IMR-90 (cell line): ENCODE measurements around the gene USP28. TPM values are rescaled to one million over a fixed set of nuclear protein-coding genes. Genes with fewer than 3 reads are reported as not detected.

Experiments
- ATAC-seq: fragments of 200-7000 bp; cut with Tn5 transposase; 2 replicates; pipeline ENCODE4 v1.9.1; 2020; ENCODE audit warnings: low read depth, mild to moderate bottlenecking, moderate library complexity
- BruUV-seq: library from RNA; stranded (reverse); fragments of 400-500 nt; replicated peaks from 2 replicates; lab custom pipeline; 2021; lab: Mats Ljungman, UMichigan
- CTCF ChIA-PET: fragments of 300-600 bp; formaldehyde crosslinking; extraction: SDS; loops from one replicate; lab custom pipeline; 2021; ENCODE audit warnings: antibody characterized with exemption; lab: Yijun Ruan, JAX
- POLR2A ChIA-PET: fragments of 300-600 bp; sonication (Branson Sonifier 250); formaldehyde crosslinking; loops from one replicate; lab custom pipeline; 2022; ENCODE audit warnings: antibody characterized with exemption; ENCODE audit not compliant: unreplicated experiment; lab: Charles Lee
- DNase-seq: peaks from one replicate; pipeline ENCODE4 v3.0.0; 2013
- H2AFZ ChIP-seq: replicated peaks from 2 replicates; pipeline ENCODE3; 2013; ENCODE audit warnings: low read length, mild to moderate bottlenecking; ENCODE audit not compliant: poor library complexity
- H2AK5ac ChIP-seq: 2 replicates; pipeline ENCODE4 v1.6.1; 2013; ENCODE audit warnings: low read depth, low read length, inconsistent platforms
- H2AK9ac ChIP-seq: replicated peaks from 2 replicates; pipeline ENCODE3; 2013; ENCODE audit warnings: mild to moderate bottlenecking, low read depth, low read length, moderate library complexity; ENCODE audit not compliant: poor library complexity
- H2BK120ac ChIP-seq: 2 replicates; pipeline ENCODE4 v1.6.1; 2013; ENCODE audit warnings: low read depth, low read length, inconsistent platforms
- H2BK15ac ChIP-seq: 3 replicates; pipeline ENCODE4 v1.6.1; 2013; ENCODE audit warnings: low read depth, low read length, inconsistent platforms
- H2BK20ac ChIP-seq: 2 replicates; pipeline ENCODE4 v1.6.1; 2013; ENCODE audit warnings: low read depth, mild to moderate bottlenecking, inconsistent platforms, low read length, moderate library complexity
- H2BK5ac ChIP-seq: 2 replicates; pipeline ENCODE4 v1.6.1; 2013; ENCODE audit warnings: mild to moderate bottlenecking, low read depth, low read length, inconsistent platforms; ENCODE audit not compliant: poor library complexity, severe bottlenecking
- H3K14ac ChIP-seq: replicated peaks from 2 replicates; pipeline ENCODE4 v1.6.1; 2013; ENCODE audit warnings: low read depth, low read length, inconsistent platforms
- H3K18ac ChIP-seq: 2 replicates; pipeline ENCODE4 v1.6.1; 2013; ENCODE audit warnings: low read depth, low read length, control low read depth
- H3K23ac ChIP-seq: 2 replicates; pipeline ENCODE4 v1.6.1; 2013; ENCODE audit warnings: low read depth, low read length, inconsistent platforms
- H3K27ac ChIP-seq: 2 replicates; pipeline ENCODE4 v1.5.1; 2013; ENCODE audit warnings: mild to moderate bottlenecking, control low read depth, low read length; ENCODE audit not compliant: insufficient read depth
- H3K27me3 ChIP-seq: 2 replicates; pipeline ENCODE4 v1.6.1; 2013; ENCODE audit warnings: low read length; ENCODE audit not compliant: control insufficient read depth, insufficient read depth
- H3K36me3 ChIP-seq: 2 replicates; pipeline ENCODE4 v1.6.1; 2013; ENCODE audit warnings: low read length, mixed read lengths; ENCODE audit not compliant: control insufficient read depth, insufficient read depth
- H3K4ac ChIP-seq: 2 replicates; pipeline ENCODE4 v1.6.1; 2013; ENCODE audit warnings: low read depth, low read length, inconsistent platforms
- H3K4me1 ChIP-seq: 2 replicates; pipeline ENCODE4 v1.6.1; 2013; ENCODE audit warnings: low read length, mixed read lengths; ENCODE audit not compliant: control insufficient read depth, insufficient read depth
- H3K4me2 ChIP-seq: 2 replicates; pipeline ENCODE4 v1.6.1; 2013; ENCODE audit warnings: low read depth, mild to moderate bottlenecking, control low read depth, low read length, moderate library complexity
- H3K4me3 ChIP-seq: 2 replicates; pipeline ENCODE4 v1.5.1; 2013; ENCODE audit warnings: low read depth, mild to moderate bottlenecking, control low read depth, low read length, moderate library complexity; ENCODE audit not compliant: insufficient read depth
- H3K56ac ChIP-seq: 2 replicates; pipeline ENCODE4 v1.6.1; 2013; ENCODE audit warnings: low read length, inconsistent platforms; ENCODE audit not compliant: insufficient read depth; ENCODE audit errors: extremely low read depth
- H3K79me1 ChIP-seq, 2 experiments: 2 replicates each; pipeline ENCODE4 v1.6.1; 2013; ENCODE audit warnings: low read length in 2 of 2, inconsistent platforms in 1 of 2, low read depth in 1 of 2
- H3K9ac ChIP-seq: 2 replicates; pipeline ENCODE4 v1.6.1; 2013; ENCODE audit warnings: low read depth, low read length, control low read depth
- H3K9me1 ChIP-seq: 2 replicates; pipeline ENCODE4 v1.6.1; 2013; ENCODE audit warnings: low read length, inconsistent platforms; ENCODE audit not compliant: insufficient read depth
- H3K9me3 ChIP-seq: 2 replicates; pipeline ENCODE4 v1.6.1; 2013; ENCODE audit warnings: low read length; ENCODE audit not compliant: control insufficient read depth, insufficient read depth
- H4K20me1 ChIP-seq: 2 replicates; pipeline ENCODE4 v1.6.1; 2013; ENCODE audit warnings: low read length, inconsistent platforms; ENCODE audit not compliant: insufficient read depth
- H4K5ac ChIP-seq: 2 replicates; pipeline ENCODE4 v1.6.1; 2013; ENCODE audit warnings: mild to moderate bottlenecking, low read depth, low read length, control low read depth
- H4K8ac ChIP-seq, 2 experiments: 2 replicates each; pipeline ENCODE4 v1.6.1; 2013; ENCODE audit warnings: low read depth in 2 of 2, low read length in 2 of 2, control low read depth in 1 of 2, inconsistent platforms in 1 of 2
- H4K91ac ChIP-seq: 2 replicates; pipeline ENCODE4 v1.6.1; 2013; ENCODE audit warnings: low read depth, low read length, inconsistent platforms; ENCODE audit not compliant: insufficient read depth
- CEBPB ChIP-seq: IDR thresholded peaks from 2 replicates; pipeline ENCODE4 v1.6.1; 2012; ENCODE audit warnings: low read depth, low read length, improper control_type of control experiment
- CHD1 ChIP-seq: IDR thresholded peaks from 2 replicates; pipeline ENCODE4 v1.6.1; 2012; ENCODE audit warnings: low read depth, low read length, improper control_type of control experiment
- MXI1 ChIP-seq: IDR thresholded peaks from 2 replicates; pipeline ENCODE4 v1.6.1; 2012; ENCODE audit warnings: low read depth, mild to moderate bottlenecking, low read length, moderate library complexity, borderline replicate concordance
- NFE2L2 ChIP-seq: fragments of 150-350 bp; IDR thresholded peaks from 2 replicates; pipeline ENCODE4 v1.6.1; 2016; ENCODE audit warnings: low read depth, mild to moderate bottlenecking, low read length
- RAD21 ChIP-seq: IDR thresholded peaks from 2 replicates; pipeline ENCODE4 v1.6.1; 2012; ENCODE audit warnings: low read length, improper control_type of control experiment
- RFX5 ChIP-seq: IDR thresholded peaks from 2 replicates; pipeline ENCODE4 v1.8.0; 2012; ENCODE audit warnings: low read depth, mild to moderate bottlenecking, low read length, moderate library complexity
- SMC3 ChIP-seq: fragments of 150-350 bp; IDR thresholded peaks from 2 replicates; pipeline ENCODE4 v1.6.1; 2016; ENCODE audit warnings: low read depth, mild to moderate bottlenecking, antibody characterized with exemption, low read length, moderate library complexity
- WGBS, 2 experiments: methylation state at CpG; one replicate each; pipeline versions ENCODE4 v1.1.5 to v1.1.7; 2013; ENCODE audit warnings: missing lambda C conversion rate in 2 of 2; ENCODE audit not compliant: insufficient read length in 1 of 2; ENCODE audit errors: extremely low coverage in 2 of 2; 5-methylcytosine and 5-hydroxymethylcytosine counted together
- dilution Hi-C: fragments of 300-500 bp; cut with HindIII; formaldehyde crosslinking; loops from one replicate; pipeline ENCODE4 v1.14.3; 2018; ENCODE audit warnings: low sequenced_read_pairs; ENCODE audit not compliant: unreplicated experiment
- in situ Hi-C: fragments of 300-500 bp; cut with MboI; formaldehyde crosslinking; loops from 3 replicates; pipeline ENCODE4 v1.14.3; 2019; ENCODE audit warnings: low sequenced_read_pairs, inconsistent platforms, mixed read lengths
- intact Hi-C: fragments of 100-400 bp; cut with micrococcal nuclease; formaldehyde crosslinking; loops from 2 replicates; pipeline ENCODE4 v1.10.0; 2022
- polyA plus RNA-seq, 3 experiments: library from polyadenylated mRNA; depleted of rRNA; stranded (reverse); fragments of >200 nt; gene quantifications; 2 replicates each; pipeline ENCODE4 v1.2.3, GENCODE V29; 2012; ENCODE audit warnings: low replicate concordance in 1 of 3
- total RNA-seq: library from RNA; depleted of rRNA; stranded (reverse); fragments of >200 nt; gene quantifications from 2 replicates; pipeline ENCODE4 v1.2.3, GENCODE V29; 2012
- TF ChIP-seq, protein P1 (sequence below): fragments of 150-350 bp; IDR thresholded peaks from 2 replicates; pipeline ENCODE4 v1.6.1; 2017; ENCODE audit warnings: mild to moderate bottlenecking, antibody characterized with exemption, low read length, low read depth
- TF ChIP-seq, protein P2 (sequence below): conservative IDR thresholded peaks from 2 replicates; pipeline ENCODE4 v1.5.1; 2012; ENCODE audit warnings: mild to moderate bottlenecking, low read depth, low read length, improper control_type of control experiment
- TF ChIP-seq, protein P3 (sequence below): fragments of 150-350 bp; IDR thresholded peaks from 2 replicates; pipeline ENCODE4 v1.6.1; 2016; ENCODE audit warnings: low read depth, mild to moderate bottlenecking, low read length, moderate library complexity, borderline replicate concordance

The USP28 gene
- total and polyA plus RNA-seq, 2 of the 4 experiments (the other 2 are of a cell fraction), result 17.0 to 36.0 TPM

GRCh38 chr11:113896156-113896879, 20.9 kb upstream of the USP28 start:
- dilution Hi-C loops (no loop called here), in situ Hi-C loops (loop anchor here (5.0 kb wide), 1 partner anchor 366 kb away; no protein-coding TSS in a partner anchor), intact Hi-C loops (loop anchor here (1.0 to 5.0 kb wide), 3 partner anchors 96 to 366 kb away; no protein-coding TSS in a partner anchor)
- 5% methylated on average over 3 of the region's 10 CpGs; no CpG with 5 or more reads in 1 of the 2 experiments for WGBS, 2 experiments
- no peak overlapping the region for H2AK5ac ChIP-seq
- H4K8ac ChIP-seq, result no peak overlapping the region
- no peaks in the 10 kb centered on the region for H3K4me1 ChIP-seq
- no peaks in the 10 kb centered on the region for H3K9me3 ChIP-seq
- H3K36me3 ChIP-seq, result no peaks in the 10 kb centered on the region
- no peak overlapping the region for H3K4ac ChIP-seq
- H3K4me2 ChIP-seq, result no peak overlapping the region
- no peak overlapping the region for H2AK9ac ChIP-seq
- no peak overlapping the region for H3K23ac ChIP-seq
- H4K5ac ChIP-seq, result no peak overlapping the region
- no peak overlapping the region for H2BK15ac ChIP-seq
- H2BK120ac ChIP-seq, result no peak overlapping the region
- CTCF ChIA-PET, result interaction anchor here (0.6 to 5.3 kb wide), 14 partner anchors 9 to 598 kb away, joined by 3 to 43 read pairs (median 4); partner anchors contain the start of gene HTR3B
- H2BK20ac ChIP-seq, result no peak overlapping the region
- no peak overlapping the region for H2BK5ac ChIP-seq
- H3K9me1 ChIP-seq, result no peaks in the 10 kb centered on the region
- no peak overlapping the region for H3K9ac ChIP-seq
- H4K91ac ChIP-seq, result no peak overlapping the region
- no peak overlapping the region for H3K4me3 ChIP-seq
- H3K27ac ChIP-seq, result no peak overlapping the region
- TF ChIP-seq CEBPB (no peak), RAD21 (peak; percentile 50), SMC3 (peak; percentile 59), CHD1 (no peak), RFX5 (no peak), MXI1 (no peak), NFE2L2 (no peak)
- TF ChIP-seq, protein P1, sequence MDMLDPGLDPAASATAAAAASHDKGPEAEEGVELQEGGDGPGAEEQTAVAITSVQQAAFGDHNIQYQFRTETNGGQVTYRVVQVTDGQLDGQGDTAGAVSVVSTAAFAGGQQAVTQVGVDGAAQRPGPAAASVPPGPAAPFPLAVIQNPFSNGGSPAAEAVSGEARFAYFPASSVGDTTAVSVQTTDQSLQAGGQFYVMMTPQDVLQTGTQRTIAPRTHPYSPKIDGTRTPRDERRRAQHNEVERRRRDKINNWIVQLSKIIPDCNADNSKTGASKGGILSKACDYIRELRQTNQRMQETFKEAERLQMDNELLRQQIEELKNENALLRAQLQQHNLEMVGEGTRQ, result no peak
- TF ChIP-seq, protein P2, sequence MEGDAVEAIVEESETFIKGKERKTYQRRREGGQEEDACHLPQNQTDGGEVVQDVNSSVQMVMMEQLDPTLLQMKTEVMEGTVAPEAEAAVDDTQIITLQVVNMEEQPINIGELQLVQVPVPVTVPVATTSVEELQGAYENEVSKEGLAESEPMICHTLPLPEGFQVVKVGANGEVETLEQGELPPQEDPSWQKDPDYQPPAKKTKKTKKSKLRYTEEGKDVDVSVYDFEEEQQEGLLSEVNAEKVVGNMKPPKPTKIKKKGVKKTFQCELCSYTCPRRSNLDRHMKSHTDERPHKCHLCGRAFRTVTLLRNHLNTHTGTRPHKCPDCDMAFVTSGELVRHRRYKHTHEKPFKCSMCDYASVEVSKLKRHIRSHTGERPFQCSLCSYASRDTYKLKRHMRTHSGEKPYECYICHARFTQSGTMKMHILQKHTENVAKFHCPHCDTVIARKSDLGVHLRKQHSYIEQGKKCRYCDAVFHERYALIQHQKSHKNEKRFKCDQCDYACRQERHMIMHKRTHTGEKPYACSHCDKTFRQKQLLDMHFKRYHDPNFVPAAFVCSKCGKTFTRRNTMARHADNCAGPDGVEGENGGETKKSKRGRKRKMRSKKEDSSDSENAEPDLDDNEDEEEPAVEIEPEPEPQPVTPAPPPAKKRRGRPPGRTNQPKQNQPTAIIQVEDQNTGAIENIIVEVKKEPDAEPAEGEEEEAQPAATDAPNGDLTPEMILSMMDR, result peak; percentile 70
- TF ChIP-seq, protein P3, sequence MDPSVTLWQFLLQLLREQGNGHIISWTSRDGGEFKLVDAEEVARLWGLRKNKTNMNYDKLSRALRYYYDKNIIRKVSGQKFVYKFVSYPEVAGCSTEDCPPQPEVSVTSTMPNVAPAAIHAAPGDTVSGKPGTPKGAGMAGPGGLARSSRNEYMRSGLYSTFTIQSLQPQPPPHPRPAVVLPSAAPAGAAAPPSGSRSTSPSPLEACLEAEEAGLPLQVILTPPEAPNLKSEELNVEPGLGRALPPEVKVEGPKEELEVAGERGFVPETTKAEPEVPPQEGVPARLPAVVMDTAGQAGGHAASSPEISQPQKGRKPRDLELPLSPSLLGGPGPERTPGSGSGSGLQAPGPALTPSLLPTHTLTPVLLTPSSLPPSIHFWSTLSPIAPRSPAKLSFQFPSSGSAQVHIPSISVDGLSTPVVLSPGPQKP, result no peak
- BruUV-seq, result no TSS peak
- no peak overlapping the region for H3K56ac ChIP-seq
- no peaks in the 10 kb centered on the region for H4K20me1 ChIP-seq
- POLR2A ChIA-PET, result no interaction called here
- no peak overlapping the region for H3K18ac ChIP-seq
- H3K14ac ChIP-seq, result no peak overlapping the region
- ATAC-seq, result peak; percentile 88
- peak; percentile 22 for DNase-seq
- no peaks in the 10 kb centered on the region for H3K79me1 ChIP-seq
- peaks cover 9% of the 10 kb centered on the region for H3K27me3 ChIP-seq
- H2AFZ ChIP-seq, result no peak overlapping the region
